Activated gamma-delta T cell treated with Interleukin-2 at 50 U/mL for 16 hours (primary cell): Measurements from ENCODE around the gene SF3B1.
"Not testable (repeated sequence)": the region's sequence is repeated elsewhere in the genome, so short reads cannot be mapped to it uniquely, and the experiment has no call there.

Source experiments
- DNase-seq: peaks from one replicate; pipeline ENCODE4 v3.0.0-alpha.2; 2020

SF3B1 gene

GRCh38 chr2:197435598-197436420 lies 981 bp upstream of the SF3B1 start:
- DNase-seq = no peak

GRCh38 chr2:197433780-197434438 lies 919 bp downstream of the SF3B1 start:
- DNase-seq = no peak

GRCh38 chr2:197432527-197432926 lies 2.3 kb downstream of the SF3B1 start:
- DNase-seq = not testable (repeated sequence)

- DNase-seq = no peak
These were observed 3.0 kb downstream of the SF3B1 start for GRCh38 chr2:197431858-197432257.

GRCh38 chr2:197427986-197428385 lies 6.8 kb downstream of the SF3B1 start:
- DNase-seq = no peak

GRCh38 chr2:197426723-197427603 lies 7.9 kb downstream of the SF3B1 start:
- no peak for DNase-seq

- no peak for DNase-seq
These were observed 9.3 kb downstream of the SF3B1 start for GRCh38 chr2:197425550-197425949.

- DNase-seq = no peak
These were observed 11.5 kb downstream of the SF3B1 start for GRCh38 chr2:197423307-197423706.

- DNase-seq = no peak
These were observed 15.4 kb downstream of the SF3B1 start for GRCh38 chr2:197419438-197419837.

- no peak for DNase-seq
These were observed 18.6 kb downstream of the SF3B1 start for GRCh38 chr2:197416268-197416667.

- DNase-seq = no peak
These were observed 20.3 kb downstream of the SF3B1 start for GRCh38 chr2:197414515-197414914.

GRCh38 chr2:197414039-197414438 lies 20.8 kb downstream of the SF3B1 start:
- DNase-seq = no peak

GRCh38 chr2:197405582-197405981 lies 29.2 kb downstream of the SF3B1 start:
- no peak for DNase-seq

GRCh38 chr2:197399887-197400540 lies 34.8 kb downstream of the SF3B1 start:
- DNase-seq = no peak

- no peak for DNase-seq
These were observed 35.9 kb downstream of the SF3B1 start for GRCh38 chr2:197398913-197399312.

- no peak for DNase-seq
These were observed 43.6 kb downstream of the SF3B1 start for GRCh38 chr2:197391220-197391717.

GRCh38 chr2:197388866-197389587 lies 45.8 kb downstream of the SF3B1 start:
- DNase-seq = no peak

- no peak for DNase-seq
These were observed 47.6 kb downstream of the SF3B1 start for GRCh38 chr2:197387179-197387578.

GRCh38 chr2:197386242-197386641 lies 48.6 kb downstream of the SF3B1 start:
- no peak for DNase-seq

- DNase-seq = no peak
These were observed 51.0 kb downstream of the SF3B1 start for GRCh38 chr2:197383825-197384224.

GRCh38 chr2:197381641-197382040 lies 53.2 kb downstream of the SF3B1 start:
- DNase-seq = no peak

GRCh38 chr2:197379918-197380309 lies 54.9 kb downstream of the SF3B1 start:
- not testable (repeated sequence) for DNase-seq
